ENCODE results near the gene RASSF1. TPM values are rescaled to one million over a fixed set of nuclear protein-coding genes. Genes with fewer than 3 reads are reported as not detected.

The RASSF1 gene
- total RNA-seq, 1 experiment from 2014 or later: 20.0 TPM

DNA sequence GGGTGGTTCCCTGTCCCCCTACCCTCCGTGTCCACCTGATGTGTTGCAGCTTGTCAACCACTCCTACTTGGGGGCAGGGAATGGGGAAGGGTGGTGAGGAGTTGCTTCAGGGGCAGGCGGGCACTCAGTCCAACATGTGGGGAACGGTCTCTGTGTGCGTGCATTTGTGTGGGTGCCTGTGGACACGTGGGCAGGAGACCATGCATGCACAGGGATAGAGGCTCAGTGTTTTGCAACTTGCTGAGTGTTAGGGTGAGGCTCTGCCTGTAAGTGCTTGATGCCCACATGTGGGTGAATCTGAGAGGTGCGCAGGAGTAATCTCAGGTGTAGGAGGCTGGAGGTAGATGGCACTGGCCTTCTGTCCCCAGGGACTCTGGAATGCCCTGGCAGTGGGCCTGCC lies 43.1 kb upstream of the RASSF1 start:
- H3K9me3 ChIP-seq (ENCODE audit: low read length): no peaks in the 10 kb centered on the region
- no peaks in the 10 kb centered on the region for H3F3A ChIP-seq (ENCODE audit: low read length, unreplicated experiment)
- CTCF ChIA-PET: no interaction called here
- H2AFZ ChIP-seq (ENCODE audit: low read length): no peak overlapping the region
- intact Hi-C loops (cut with micrococcal nuclease): no loop called here
- no peak overlapping the region for H3K27ac ChIP-seq (ENCODE audit: low read length)
- no peaks in the 10 kb centered on the region for H3K4me1 ChIP-seq (ENCODE audit: insufficient read depth, low read length)
- no peak overlapping the region for H3K9ac ChIP-seq (ENCODE audit: low read length)
- H3K79me2 ChIP-seq (ENCODE audit: low read length): no peaks in the 10 kb centered on the region
- H3K4me2 ChIP-seq (ENCODE audit: low read length): no peak overlapping the region
- no peak for TF ChIP-seq EZH2 (IDR thresholded peaks at IDR 0.05; ENCODE audit: low read length, unreplicated experiment)
- no peak for TF ChIP-seq EZH2phosphoT487 (IDR thresholded peaks at IDR 0.05; ENCODE audit: borderline replicate concordance, low read length)
- TF ChIP-seq, protein P1, sequence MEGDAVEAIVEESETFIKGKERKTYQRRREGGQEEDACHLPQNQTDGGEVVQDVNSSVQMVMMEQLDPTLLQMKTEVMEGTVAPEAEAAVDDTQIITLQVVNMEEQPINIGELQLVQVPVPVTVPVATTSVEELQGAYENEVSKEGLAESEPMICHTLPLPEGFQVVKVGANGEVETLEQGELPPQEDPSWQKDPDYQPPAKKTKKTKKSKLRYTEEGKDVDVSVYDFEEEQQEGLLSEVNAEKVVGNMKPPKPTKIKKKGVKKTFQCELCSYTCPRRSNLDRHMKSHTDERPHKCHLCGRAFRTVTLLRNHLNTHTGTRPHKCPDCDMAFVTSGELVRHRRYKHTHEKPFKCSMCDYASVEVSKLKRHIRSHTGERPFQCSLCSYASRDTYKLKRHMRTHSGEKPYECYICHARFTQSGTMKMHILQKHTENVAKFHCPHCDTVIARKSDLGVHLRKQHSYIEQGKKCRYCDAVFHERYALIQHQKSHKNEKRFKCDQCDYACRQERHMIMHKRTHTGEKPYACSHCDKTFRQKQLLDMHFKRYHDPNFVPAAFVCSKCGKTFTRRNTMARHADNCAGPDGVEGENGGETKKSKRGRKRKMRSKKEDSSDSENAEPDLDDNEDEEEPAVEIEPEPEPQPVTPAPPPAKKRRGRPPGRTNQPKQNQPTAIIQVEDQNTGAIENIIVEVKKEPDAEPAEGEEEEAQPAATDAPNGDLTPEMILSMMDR (conservative IDR thresholded peaks at IDR 0.05; ENCODE audit: low read depth, low read length): no peak
- no peaks in the 10 kb centered on the region for H3K27me3 ChIP-seq (ENCODE audit: low read length)
- no peak for DNase-seq
- H3K9me2 ChIP-seq (replicated peaks; ENCODE audit: low read length): no peaks in the 10 kb centered on the region
- BruUV-seq (replicated peaks): no TSS peak
- no peak for ATAC-seq
- no peak overlapping the region for H3K4me3 ChIP-seq (ENCODE audit: low read length)
- H4K20me1 ChIP-seq (ENCODE audit: low read length): no peaks in the 10 kb centered on the region
- H3K36me3 ChIP-seq (ENCODE audit: low read depth, low read length): no peaks in the 10 kb centered on the region
- POLR2A ChIA-PET (ENCODE audit: unreplicated experiment): no interaction called here

DNA sequence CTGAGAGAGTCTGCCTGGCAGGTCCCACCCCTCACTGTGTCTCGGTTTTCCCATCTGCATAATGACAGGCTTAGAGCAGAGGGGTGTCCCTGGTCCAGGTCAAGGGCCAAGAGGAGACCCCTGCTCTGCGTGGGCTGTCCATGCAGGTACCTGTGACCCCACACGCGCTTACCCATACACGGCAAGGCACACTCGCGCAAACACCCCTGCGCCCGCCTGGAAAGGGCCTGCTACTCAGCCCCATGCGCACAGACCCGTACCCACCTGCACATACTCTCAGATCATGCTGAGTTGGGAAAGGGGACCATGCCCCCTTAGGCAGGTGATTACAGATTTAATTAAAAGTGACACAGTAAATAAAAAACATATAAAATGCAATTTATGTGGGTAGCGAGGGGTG lies 42.1 kb upstream of the RASSF1 start:
- Histone ChIP-seq H3K4me1 (ENCODE audit: insufficient read depth, low read length) (no peaks in the 10 kb centered on the region), H3K4me3 (ENCODE audit: low read length) (no peak overlapping the region), H3K9me3 (ENCODE audit: low read length) (no peaks in the 10 kb centered on the region), H3F3A (ENCODE audit: low read length, unreplicated experiment) (no peaks in the 10 kb centered on the region), H3K9me2 (replicated peaks; ENCODE audit: low read length) (no peaks in the 10 kb centered on the region), H3K79me2 (ENCODE audit: low read length) (no peaks in the 10 kb centered on the region), H3K27ac (ENCODE audit: low read length) (no peak overlapping the region), H2AFZ (ENCODE audit: low read length) (no peak overlapping the region), H3K9ac (ENCODE audit: low read length) (no peak overlapping the region), H4K20me1 (ENCODE audit: low read length) (no peaks in the 10 kb centered on the region), H3K4me2 (ENCODE audit: low read length) (no peak overlapping the region), H3K27me3 (ENCODE audit: low read length) (no peaks in the 10 kb centered on the region), H3K36me3 (ENCODE audit: low read depth, low read length) (no peaks in the 10 kb centered on the region)
- TF ChIP-seq EZH2phosphoT487 (IDR thresholded peaks at IDR 0.05; ENCODE audit: borderline replicate concordance, low read length): no peak
- TF ChIP-seq, protein P1 (conservative IDR thresholded peaks at IDR 0.05; ENCODE audit: low read depth, low read length): no peak
- no peak for TF ChIP-seq EZH2 (IDR thresholded peaks at IDR 0.05; ENCODE audit: low read length, unreplicated experiment)
- intact Hi-C loops (cut with micrococcal nuclease): no loop called here
- DNase-seq: no peak
- ChIA-PET POLR2A (ENCODE audit: unreplicated experiment) (no interaction called here), CTCF (no interaction called here)
- no peak for ATAC-seq
- no TSS peak for BruUV-seq (replicated peaks)

DNA sequence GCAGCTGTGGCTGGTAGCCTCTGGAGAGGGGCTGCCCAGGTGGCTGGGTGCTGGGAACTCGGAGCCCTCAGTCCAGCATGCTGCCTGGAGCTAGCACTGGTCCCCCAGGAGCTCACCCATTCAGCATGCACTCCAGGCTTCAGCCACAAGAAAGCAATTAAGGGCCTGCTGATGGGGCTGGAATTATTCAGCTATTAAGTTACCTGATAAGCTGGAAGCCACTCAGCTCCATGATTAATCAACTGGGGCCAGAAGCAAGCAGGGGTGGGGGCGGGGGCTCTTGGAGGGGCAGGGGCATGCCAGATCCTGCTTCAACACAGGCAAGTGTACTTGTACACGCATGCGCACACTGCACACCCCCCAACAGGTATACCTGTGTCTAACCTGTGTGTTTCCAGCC lies 40.7 kb upstream of the RASSF1 start:
- H3K9me2 ChIP-seq (replicated peaks; ENCODE audit: low read length): no peaks in the 10 kb centered on the region
- H3K9me3 ChIP-seq (ENCODE audit: low read length): no peaks in the 10 kb centered on the region
- ChIA-PET POLR2A (ENCODE audit: unreplicated experiment) (no interaction called here), CTCF (no interaction called here)
- H3K27me3 ChIP-seq (ENCODE audit: low read length): no peaks in the 10 kb centered on the region
- H3K4me1 ChIP-seq (ENCODE audit: insufficient read depth, low read length): no peaks in the 10 kb centered on the region
- intact Hi-C loops (cut with micrococcal nuclease): no loop called here
- H3K27ac ChIP-seq (ENCODE audit: low read length): no peak overlapping the region
- no peak for TF ChIP-seq EZH2 (IDR thresholded peaks at IDR 0.05; ENCODE audit: low read length, unreplicated experiment)
- TF ChIP-seq, protein P1 (conservative IDR thresholded peaks at IDR 0.05; ENCODE audit: low read depth, low read length): no peak
- no peak for TF ChIP-seq EZH2phosphoT487 (IDR thresholded peaks at IDR 0.05; ENCODE audit: borderline replicate concordance, low read length)
- H3K4me2 ChIP-seq (ENCODE audit: low read length): no peak overlapping the region
- H3K36me3 ChIP-seq (ENCODE audit: low read depth, low read length): no peaks in the 10 kb centered on the region
- no peaks in the 10 kb centered on the region for H3F3A ChIP-seq (ENCODE audit: low read length, unreplicated experiment)
- no peak overlapping the region for H2AFZ ChIP-seq (ENCODE audit: low read length)
- BruUV-seq (replicated peaks): no TSS peak
- no peak for DNase-seq
- no peak overlapping the region for H3K9ac ChIP-seq (ENCODE audit: low read length)
- H3K4me3 ChIP-seq (ENCODE audit: low read length): no peak overlapping the region
- no peak for ATAC-seq
- no peaks in the 10 kb centered on the region for H4K20me1 ChIP-seq (ENCODE audit: low read length)
- no peaks in the 10 kb centered on the region for H3K79me2 ChIP-seq (ENCODE audit: low read length)

Data from PC-3 (cell line).